Effector memory CD4-positive, alpha-beta T cell (primary cell): ENCODE results near the gene BROX.
"Not testable (repeated sequence)": the region's sequence is repeated elsewhere in the genome, so short reads cannot be mapped to it uniquely, and the experiment has no call there.

Experiments
- DNase-seq, 3 donors: peaks; one replicate each; pipeline ENCODE4 v3.0.0-alpha.2; 2020
- H3K27ac ChIP-seq: 2 replicates; pipeline ENCODE4 v1.7.0; 2013; ENCODE audit warnings: mild to moderate bottlenecking, low read length, moderate library complexity; ENCODE audit not compliant: insufficient read depth, poor library complexity, severe bottlenecking
- H3K27me3 ChIP-seq: replicated peaks from 2 replicates; pipeline ENCODE4 v1.7.0; 2013; ENCODE audit warnings: mild to moderate bottlenecking, low read length; ENCODE audit not compliant: insufficient read depth, control insufficient read depth, poor library complexity, severe bottlenecking
- H3K36me3 ChIP-seq: 2 replicates; pipeline ENCODE4 v1.7.0; 2013; ENCODE audit warnings: mild to moderate bottlenecking, low read length, moderate library complexity; ENCODE audit not compliant: control insufficient read depth, insufficient read depth
- H3K4me1 ChIP-seq: 2 replicates; pipeline ENCODE4 v1.7.0; 2013; ENCODE audit warnings: low read length, mild to moderate bottlenecking; ENCODE audit not compliant: control insufficient read depth, insufficient read depth, poor library complexity, severe bottlenecking
- H3K4me3 ChIP-seq: 2 replicates; pipeline ENCODE4 v1.7.0; 2013; ENCODE audit warnings: low read length, low read depth, mild to moderate bottlenecking; ENCODE audit not compliant: insufficient read depth, poor library complexity, severe bottlenecking
- H3K9me3 ChIP-seq: 2 replicates; pipeline ENCODE4 v1.7.0; 2013; ENCODE audit warnings: mild to moderate bottlenecking, low read length, moderate library complexity; ENCODE audit not compliant: control insufficient read depth

Gene BROX

GRCh38 chr1:222750651-222751050, 38.3 kb downstream of the BROX start:
- H3K27ac ChIP-seq: no peak overlapping the region
- no peaks in the 10 kb centered on the region for H3K36me3 ChIP-seq
- no peak for DNase-seq

GRCh38 chr1:222751255-222751654, 38.9 kb downstream of the BROX start:
- H3K4me3 ChIP-seq: no peak overlapping the region
- H3K27me3 ChIP-seq: no peaks in the 10 kb centered on the region
- no peak overlapping the region for H3K27ac ChIP-seq
- no peaks in the 10 kb centered on the region for H3K4me1 ChIP-seq
- no peak for DNase-seq
- no peaks in the 10 kb centered on the region for H3K9me3 ChIP-seq
- H3K36me3 ChIP-seq: no peaks in the 10 kb centered on the region

More at GRCh38 chr1:222750651-222751050, 38.3 kb downstream of the BROX start:
- Histone ChIP-seq H3K9me3 (no peaks in the 10 kb centered on the region), H3K27me3 (no peaks in the 10 kb centered on the region), H3K4me1 (no peaks in the 10 kb centered on the region), H3K4me3 (no peak overlapping the region)

- Histone ChIP-seq H3K27ac (no peak overlapping the region), H3K9me3 (no peaks in the 10 kb centered on the region), H3K36me3 (no peaks in the 10 kb centered on the region), H3K27me3 (peaks cover 4% of the 10 kb centered on the region), H3K4me1 (no peaks in the 10 kb centered on the region), H3K4me3 (no peak overlapping the region)
- no peak for DNase-seq
Observed at GRCh38 chr1:222754366-222755139, 42.2 kb downstream of the BROX start.

GRCh38 chr1:222757646-222758268, 45.4 kb downstream of the BROX start:
- Histone ChIP-seq H3K9me3 (no peaks in the 10 kb centered on the region), H3K4me1 (no peaks in the 10 kb centered on the region), H3K27me3 (peaks cover 4% of the 10 kb centered on the region), H3K27ac (no peak overlapping the region), H3K36me3 (no peaks in the 10 kb centered on the region), H3K4me3 (no peak overlapping the region)
- DNase-seq: no peak

GRCh38 chr1:222759451-222760035, 47.2 kb downstream of the BROX start:
- no peaks in the 10 kb centered on the region for H3K36me3 ChIP-seq
- H3K4me1 ChIP-seq: no peaks in the 10 kb centered on the region
- H3K27me3 ChIP-seq: peaks cover 4% of the 10 kb centered on the region
- no peak overlapping the region for H3K27ac ChIP-seq
- DNase-seq: no peak
- no peaks in the 10 kb centered on the region for H3K9me3 ChIP-seq
- H3K4me3 ChIP-seq: no peak overlapping the region

GRCh38 chr1:222761083-222761482, 48.7 kb downstream of the BROX start:
- no peak for DNase-seq
- Histone ChIP-seq H3K9me3 (no peaks in the 10 kb centered on the region), H3K27me3 (peaks cover 4% of the 10 kb centered on the region), H3K4me1 (no peaks in the 10 kb centered on the region), H3K4me3 (no peak overlapping the region), H3K36me3 (no peaks in the 10 kb centered on the region), H3K27ac (no peak overlapping the region)

- H3K36me3 ChIP-seq, H3K27ac ChIP-seq, DNase-seq, H3K9me3 ChIP-seq, H3K4me3 ChIP-seq, H3K4me1 ChIP-seq, H3K27me3 ChIP-seq: not testable (repeated sequence)
Observed at GRCh38 chr1:222762178-222762577, 49.8 kb downstream of the BROX start.

GRCh38 chr1:222767152-222767571, 54.8 kb downstream of the BROX start:
- Histone ChIP-seq H3K9me3 (no peaks in the 10 kb centered on the region), H3K27ac (no peak overlapping the region), H3K4me3 (no peak overlapping the region), H3K36me3 (no peaks in the 10 kb centered on the region), H3K4me1 (no peaks in the 10 kb centered on the region), H3K27me3 (no peaks in the 10 kb centered on the region)
- no peak for DNase-seq

- Histone ChIP-seq H3K4me1 (no peaks in the 10 kb centered on the region), H3K27me3 (no peaks in the 10 kb centered on the region), H3K36me3 (no peaks in the 10 kb centered on the region), H3K4me3 (no peak overlapping the region), H3K9me3 (no peaks in the 10 kb centered on the region), H3K27ac (no peak overlapping the region)
- no peak for DNase-seq
Observed at GRCh38 chr1:222768592-222768991, 56.2 kb downstream of the BROX start.

GRCh38 chr1:222769181-222769580, 56.8 kb downstream of the BROX start:
- no peaks in the 10 kb centered on the region for H3K4me1 ChIP-seq
- H3K36me3 ChIP-seq: no peaks in the 10 kb centered on the region
- no peaks in the 10 kb centered on the region for H3K9me3 ChIP-seq
- no peak for DNase-seq
- H3K27me3 ChIP-seq: no peaks in the 10 kb centered on the region
- H3K4me3 ChIP-seq: no peak overlapping the region
- no peak overlapping the region for H3K27ac ChIP-seq
